G401 (cell line): ENCODE data around the gene B4GALNT4. TPM values are rescaled to one million over a fixed set of nuclear protein-coding genes. Genes with fewer than 3 reads are reported as not detected.
"Not testable (repeated sequence)": the region's sequence is repeated elsewhere in the genome, so short reads cannot be mapped to it uniquely, and the experiment has no call there.

Source experiments
- DNase-seq: peaks from one replicate; pipeline ENCODE4 v3.0.0-alpha.2; 2015; ENCODE audit warnings: low spot score
- in situ Hi-C: cut with HindIII; loops from 2 replicates; pipeline ENCODE4 v1.10.0; 2016; ENCODE audit warnings: low sequenced_read_pairs, mixed read lengths
- total RNA-seq: library from RNA; depleted of rRNA; stranded (reverse); fragments of >200 nt; shearing (Covaris generic); gene quantifications from 2 replicates; pipeline ENCODE4 v1.2.3, GENCODE V29; 2014

Gene B4GALNT4
- total RNA-seq, 1 experiment from 2014 or later, result 32.1 TPM

DNA sequence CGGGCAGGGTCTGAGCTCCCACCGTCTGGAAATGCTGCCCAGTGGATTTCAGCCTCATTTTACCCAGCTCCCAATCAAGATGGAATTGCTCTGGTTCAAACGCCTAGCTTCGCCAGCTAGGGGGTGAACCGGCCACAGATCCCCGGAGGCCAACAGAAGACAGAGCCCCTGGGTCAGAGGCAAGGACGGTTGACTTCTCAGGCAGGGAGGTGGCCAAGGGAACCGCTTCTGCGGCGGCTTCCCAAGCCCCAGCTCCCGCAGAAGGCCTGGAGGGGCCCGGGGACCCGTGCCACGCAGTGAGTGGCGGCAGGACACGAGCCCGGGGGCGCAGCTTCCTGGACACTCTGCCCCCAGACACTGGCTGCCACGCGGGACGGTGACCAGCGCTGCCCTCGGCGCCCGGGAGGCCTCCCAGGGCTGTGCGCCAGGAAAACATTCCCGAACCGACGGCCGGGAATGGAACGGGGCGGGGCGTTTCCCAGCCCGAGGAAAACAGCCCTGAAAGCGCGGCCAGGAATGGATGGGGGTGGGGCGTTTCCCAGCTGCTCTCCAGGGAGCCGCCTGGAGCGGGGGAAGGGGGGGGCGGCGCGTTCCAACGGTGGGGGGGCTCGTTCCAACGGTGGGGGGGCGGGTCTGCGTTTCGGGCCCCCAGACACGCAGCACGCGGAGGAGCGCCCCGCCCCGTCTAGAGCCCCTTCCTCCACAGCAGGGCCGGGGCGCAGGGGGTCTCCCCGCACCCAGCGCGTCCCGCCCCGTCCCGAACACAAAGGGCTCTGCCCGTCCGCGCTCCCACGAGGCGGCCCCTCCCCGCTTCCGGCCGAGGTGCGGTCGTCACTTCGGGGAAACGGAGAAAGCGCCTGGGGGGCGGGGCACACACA, 13.5 kb upstream of the B4GALNT4 start:
- in situ Hi-C loops, result no loop called here
- no peak for DNase-seq

GRCh38 chr11:356610-357009, 12.7 kb upstream of the B4GALNT4 start:
- no peak for DNase-seq
- in situ Hi-C loops, result no loop called here

DNA sequence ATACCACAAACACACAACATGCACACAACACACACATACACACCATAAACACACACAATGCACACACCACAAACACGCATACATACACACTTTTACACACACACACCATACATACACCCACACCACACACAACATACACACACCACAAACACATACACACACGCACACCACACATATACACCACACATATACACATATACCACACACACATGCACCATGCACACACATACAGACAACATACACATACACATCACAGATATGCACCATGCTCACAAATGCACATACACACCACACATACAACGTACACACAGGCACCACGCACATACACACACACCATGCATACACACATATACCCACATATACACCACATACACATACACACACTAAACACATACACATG, 11.7 kb upstream of the B4GALNT4 start:
- DNase-seq, result no peak
- in situ Hi-C loops, result no loop called here

DNA sequence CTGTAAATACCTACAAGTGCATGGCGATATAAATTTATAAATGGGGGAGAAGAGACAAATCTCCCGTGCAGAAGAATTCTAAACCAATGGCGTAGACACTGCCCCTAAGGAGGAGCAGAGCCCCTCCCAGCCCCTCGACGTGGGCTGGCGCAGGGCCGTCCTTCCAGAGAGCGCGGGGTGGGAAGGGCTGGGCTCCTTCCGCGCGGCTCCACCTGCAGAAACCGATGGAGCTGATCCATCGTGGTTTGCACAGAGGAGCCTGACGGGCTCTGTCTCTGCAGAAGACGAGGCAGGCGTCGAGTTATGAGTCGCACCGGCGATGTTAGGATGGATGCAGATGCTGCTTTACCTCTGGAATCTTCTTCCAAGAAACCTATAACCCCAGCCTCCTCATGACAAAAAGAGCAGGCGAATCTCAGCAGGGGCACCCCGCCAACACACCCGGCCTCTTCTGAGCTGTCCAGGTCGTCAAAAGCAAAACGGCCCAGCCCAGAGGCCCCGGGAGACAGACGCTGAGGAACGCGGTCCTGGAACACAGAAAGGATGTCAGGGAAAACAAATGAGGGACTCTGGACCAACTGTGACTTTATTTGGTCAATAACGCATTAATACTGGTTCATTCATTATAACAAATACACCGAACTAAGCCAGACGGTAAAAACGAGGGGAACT, 11.0 kb upstream of the B4GALNT4 start:
- DNase-seq, result no peak
- in situ Hi-C loops, result no loop called here

- no peak for DNase-seq
- in situ Hi-C loops, result no loop called here
Observed at GRCh38 chr11:359181-359714, 10.1 kb upstream of the B4GALNT4 start.

- in situ Hi-C loops, result no loop called here
- DNase-seq, result no peak
Observed at GRCh38 chr11:360326-361280, 8.7 kb upstream of the B4GALNT4 start.

- no peak for DNase-seq
- in situ Hi-C loops, result no loop called here
Observed at GRCh38 chr11:362642-363442, 6.5 kb upstream of the B4GALNT4 start.

GRCh38 chr11:363443-363805, 5.9 kb upstream of the B4GALNT4 start:
- in situ Hi-C loops, DNase-seq: not testable (repeated sequence)

DNA sequence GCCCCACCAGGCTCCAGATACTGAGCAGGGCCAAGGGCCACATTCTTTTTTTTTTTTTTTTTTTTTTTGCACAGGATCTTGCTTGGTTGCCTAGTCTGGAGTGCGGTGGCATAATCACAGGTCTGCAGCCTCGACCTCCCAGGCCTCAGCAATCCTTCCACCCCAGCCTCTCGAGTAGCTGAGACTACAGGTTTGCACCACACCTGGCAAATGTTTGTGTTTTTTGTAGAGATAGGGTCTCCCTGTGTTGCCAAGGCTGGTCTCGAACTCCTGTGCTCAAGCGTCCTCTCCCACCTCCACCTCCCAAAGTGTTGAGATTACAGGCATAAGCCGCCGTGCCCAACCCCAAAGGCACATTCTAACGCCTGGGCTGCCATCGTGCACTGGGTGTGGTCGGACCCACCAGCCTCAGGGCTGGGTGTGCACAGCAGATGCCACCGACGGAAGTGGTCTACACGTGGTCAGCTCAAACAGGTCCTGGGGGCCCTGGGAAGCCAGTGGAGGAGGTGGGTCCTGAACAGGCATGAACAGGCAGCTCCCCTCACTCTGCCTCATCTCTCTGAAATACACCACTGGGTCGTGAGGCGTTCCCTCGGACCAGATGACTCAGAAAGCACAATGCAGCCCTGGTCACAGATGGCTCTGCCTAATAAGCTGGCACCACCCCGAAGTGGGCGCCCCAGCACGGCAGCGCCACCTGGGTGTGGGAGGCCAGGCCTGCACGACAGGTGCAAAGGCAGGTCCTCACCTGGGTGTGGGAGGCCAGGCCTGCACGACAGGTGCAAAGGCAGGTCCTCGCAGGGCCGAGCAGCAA, 5.1 kb upstream of the B4GALNT4 start:
- in situ Hi-C loops, result no loop called here
- DNase-seq, result no peak

GRCh38 chr11:364991-365725, 4.1 kb upstream of the B4GALNT4 start:
- no peak for DNase-seq
- in situ Hi-C loops, result no loop called here

DNA sequence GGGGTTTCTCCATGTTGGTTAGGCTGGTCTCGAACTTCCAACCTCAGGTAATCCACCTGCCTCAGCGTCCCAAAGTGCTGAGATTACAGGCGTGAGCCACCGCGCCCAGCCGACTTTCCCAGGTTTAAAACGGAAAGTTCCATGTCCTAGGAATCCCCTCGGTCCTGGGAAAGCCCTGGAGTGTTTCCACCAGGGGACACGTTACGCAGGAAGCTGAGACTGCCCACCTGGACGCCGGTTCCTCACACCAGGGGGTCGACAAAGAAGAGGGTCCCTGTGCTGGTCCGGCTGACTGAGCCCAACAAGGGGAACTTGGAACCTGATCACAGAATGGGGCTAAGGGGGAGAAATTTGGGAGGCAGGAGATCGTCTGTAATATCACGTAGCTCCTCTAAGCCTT, 3.5 kb upstream of the B4GALNT4 start:
- in situ Hi-C loops, result no loop called here
- DNase-seq, result no peak

DNA sequence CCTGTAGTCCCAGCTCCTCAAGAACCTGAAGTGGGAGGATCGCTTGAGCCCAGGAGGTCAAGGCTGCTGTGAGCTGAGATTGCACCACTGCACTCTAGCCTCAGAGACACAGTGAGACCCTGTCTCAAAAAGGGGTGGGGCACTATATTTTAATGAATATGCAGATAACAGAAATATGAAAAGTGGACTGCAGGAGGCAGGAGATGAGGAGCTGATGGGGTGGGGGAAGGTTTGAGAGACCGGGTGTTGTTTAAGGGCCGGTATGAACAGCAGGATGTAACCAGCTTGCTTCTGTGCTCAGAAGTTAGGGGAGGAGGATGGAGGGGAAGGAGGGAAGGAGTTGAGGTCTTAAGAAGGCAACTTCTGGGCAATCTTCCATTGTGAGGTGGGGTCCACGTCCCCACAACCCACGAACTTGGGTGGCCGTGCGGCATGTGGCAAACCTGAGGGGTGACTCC, 1.3 kb upstream of the B4GALNT4 start:
- no peak for DNase-seq

GRCh38 chr11:368414-369335, 624 bp upstream of the B4GALNT4 start:
- in situ Hi-C loops, result no loop called here
- no peak for DNase-seq

More for the DNA sequence above, 1.3 kb upstream of the B4GALNT4 start:
- in situ Hi-C loops, result no loop called here

- in situ Hi-C loops, result no loop called here
- no peak for DNase-seq
Observed at GRCh38 chr11:370070-370941, 1.0 kb downstream of the B4GALNT4 start.

GRCh38 chr11:371051-371450, 1.8 kb downstream of the B4GALNT4 start:
- no peak for DNase-seq
- in situ Hi-C loops, result no loop called here
